Endothelial cell of umbilical vein (primary cell): Measurements from ENCODE around the gene SLC12A8. TPM values are rescaled to one million over a fixed set of nuclear protein-coding genes. Genes with fewer than 3 reads are reported as not detected.

Experiments
- BruUV-seq: library from RNA; stranded (reverse); fragments of 400-500 nt; replicated peaks from 2 replicates; lab custom pipeline; 2021; lab: Mats Ljungman, UMichigan
- CTCF ChIA-PET: fragments of 300-600, 350-600 bp; sonication (Branson Sonifier 250); formaldehyde crosslinking; loops from one replicate; lab custom pipeline; 2021; ENCODE audit warnings: antibody characterized with exemption, inconsistent platforms; lab: Charles Lee
- POLR2A ChIA-PET: fragments of 300-600, 350-600 bp; sonication (Branson Sonifier 250); formaldehyde crosslinking; loops from one replicate; lab custom pipeline; 2021; ENCODE audit warnings: antibody characterized with exemption, inconsistent platforms; lab: Charles Lee
- DNase-seq: peaks from one replicate; pipeline ENCODE4 v3.0.0-alpha.2; 2011; ENCODE audit warnings: low read depth, low spot score
- FAIRE-seq: peaks from 2 replicates; lab custom pipeline; 2011; peaks lifted over from hg19 to GRCh38; lab: Jason Lieb, UNC
- H2AFZ ChIP-seq: 2 replicates; pipeline ENCODE4 v1.6.0; 2012; ENCODE audit warnings: low read depth, low read length, control low read depth, inconsistent platforms
- H3K27ac ChIP-seq: 2 replicates; pipeline ENCODE4 v1.5.1; 2011; ENCODE audit warnings: low read depth, mild to moderate bottlenecking, control low read depth, low read length, moderate library complexity; ENCODE audit not compliant: insufficient read depth
- H3K27me3 ChIP-seq, 2 experiments: 2 replicates each; pipeline versions ENCODE4 v1.6.0 to v1.6.1; 2011; ENCODE audit warnings: low read length in 2 of 2, mixed read lengths in 1 of 2; ENCODE audit not compliant: control insufficient read depth in 2 of 2, insufficient read depth in 2 of 2
- H3K36me3 ChIP-seq, 2 experiments: 2 replicates in 1 of 2; 3 replicates in 1 of 2; pipeline ENCODE4 v1.5.1; 2011; ENCODE audit warnings: low read length in 2 of 2, mild to moderate bottlenecking in 1 of 2, moderate library complexity in 1 of 2; ENCODE audit not compliant: control insufficient read depth in 2 of 2, insufficient read depth in 2 of 2; ENCODE audit errors: extremely low read depth in 1 of 2
- H3K4me1 ChIP-seq: 3 replicates; pipeline ENCODE4 v1.5.1; 2011; ENCODE audit warnings: mild to moderate bottlenecking, low read length; ENCODE audit not compliant: control insufficient read depth, insufficient read depth; ENCODE audit errors: extremely low read depth
- H3K4me2 ChIP-seq: 2 replicates; pipeline ENCODE4 v1.6.1; 2011; ENCODE audit warnings: low read length, control low read depth, mixed read lengths; ENCODE audit not compliant: insufficient read depth
- H3K4me3 ChIP-seq, 3 experiments: fragments of 200-600 bp in 1 of 3; sonication (generic), shearing (Covaris generic) in 1 of 3; replicated peaks in 1 of 3; 2 replicates each; pipeline ENCODE4 v1.5.1; 2011 to 2016; ENCODE audit warnings: control low read depth in 3 of 3, low read length in 3 of 3, mild to moderate bottlenecking in 2 of 3, inconsistent platforms in 1 of 3, low read depth in 1 of 3, moderate library complexity in 1 of 3; ENCODE audit not compliant: insufficient read depth in 1 of 3
- H3K79me2 ChIP-seq: 2 replicates; pipeline ENCODE4 v1.6.0; 2012; ENCODE audit warnings: low read length, inconsistent platforms; ENCODE audit not compliant: control insufficient read depth, insufficient read depth
- H3K9ac ChIP-seq: replicated peaks from 2 replicates; pipeline ENCODE3; 2011; ENCODE audit warnings: low read length, control low read depth; ENCODE audit not compliant: insufficient read depth; ENCODE audit errors: extremely low read depth
- H3K9me1 ChIP-seq: replicated peaks from 3 replicates; pipeline ENCODE4 v1.6.0; 2011; ENCODE audit warnings: mild to moderate bottlenecking, low read length; ENCODE audit not compliant: control insufficient read depth, insufficient read depth; ENCODE audit errors: extremely low read depth
- H3K9me3 ChIP-seq: replicated peaks from 2 replicates; pipeline ENCODE4 v1.5.1; 2012; ENCODE audit warnings: low read length, inconsistent platforms; ENCODE audit not compliant: control insufficient read depth, insufficient read depth
- H4K20me1 ChIP-seq: replicated peaks from 2 replicates; pipeline ENCODE3; 2011; ENCODE audit warnings: mild to moderate bottlenecking, low read length; ENCODE audit not compliant: control insufficient read depth, insufficient read depth; ENCODE audit errors: extremely low read depth
- EZH2 ChIP-seq: IDR thresholded peaks from 2 replicates; pipeline ENCODE4 v1.6.1; 2012; ENCODE audit warnings: borderline replicate concordance, low read depth, mild to moderate bottlenecking, moderate library complexity, low read length, inconsistent platforms; ENCODE audit not compliant: severe bottlenecking
- FOS ChIP-seq: IDR thresholded peaks from 2 replicates; pipeline ENCODE4 v1.6.1; 2011; ENCODE audit warnings: mild to moderate bottlenecking, low read length, moderate library complexity, borderline replicate concordance; ENCODE audit not compliant: insufficient read depth
- GATA2 ChIP-seq: IDR thresholded peaks from 2 replicates; pipeline ENCODE4 v1.7.0; 2011; ENCODE audit warnings: low read depth, mild to moderate bottlenecking, moderate library complexity, mixed read lengths, low read length; ENCODE audit not compliant: insufficient read length, insufficient read depth
- JUN ChIP-seq: IDR thresholded peaks from 2 replicates; pipeline ENCODE4 v1.6.1; 2011; ENCODE audit warnings: borderline replicate concordance, low read depth; ENCODE audit not compliant: insufficient read length, insufficient read depth
- MYC ChIP-seq: IDR thresholded peaks from one replicate; pipeline ENCODE4 v1.6.1; 2011; ENCODE audit warnings: mild to moderate bottlenecking, low read depth, low read length
- POLR2A ChIP-seq: IDR thresholded peaks from 2 replicates; pipeline ENCODE4 v1.6.1; 2012; ENCODE audit warnings: low read depth, mild to moderate bottlenecking, control low read depth, low read length
- POLR2AphosphoS5 ChIP-seq: IDR thresholded peaks from 2 replicates; pipeline ENCODE4 v1.6.1; 2012; ENCODE audit warnings: low read depth, mild to moderate bottlenecking, control low read depth, low read length, moderate library complexity; ENCODE audit not compliant: insufficient read depth
- dilution Hi-C: fragments of 300-500 bp; cut with MboI; formaldehyde crosslinking; loops from one replicate; pipeline ENCODE4 v1.15.0; 2019; ENCODE audit warnings: low sequenced_read_pairs; ENCODE audit not compliant: extremely low pct_ligation_motif_present
- intact Hi-C: fragments of 100-400 bp; cut with micrococcal nuclease; formaldehyde crosslinking; loops from one replicate; pipeline ENCODE4 v1.10.0; 2022
- polyA plus RNA-seq, 4 experiments: library from polyadenylated mRNA; depleted of rRNA in 3 of 4; stranded (reverse) in 3 of 4; unstranded in 1 of 4; fragments of >200 nt; gene quantifications; 2 replicates each; pipeline versions ENCODE4 v1.2.1 to v1.2.3, GENCODE V29; 2011 to 2012; ENCODE audit warnings: missing spikeins in 1 of 4
- total RNA-seq: library from RNA; stranded (reverse); gene quantifications from 2 replicates; pipeline ENCODE4 v1.2.3, GENCODE V29; 2021
- TF ChIP-seq, protein P1 (sequence below): IDR thresholded peaks from 2 replicates; pipeline ENCODE4 v1.6.1; 2011; ENCODE audit not compliant: insufficient read depth, insufficient read length
- TF ChIP-seq, protein P2 (sequence below), 2 donors: IDR thresholded peaks; 1 replicate in 1 of 2; 2 replicates in 1 of 2; pipeline ENCODE4 v1.5.1; 2011; ENCODE audit warnings: low read length in 2 of 2, mild to moderate bottlenecking in 2 of 2, moderate library complexity in 2 of 2, control low read depth in 1 of 2, inconsistent platforms in 1 of 2, low read depth in 1 of 2; ENCODE audit not compliant: insufficient read depth in 1 of 2; ENCODE audit errors: extremely low read depth in 1 of 2

SLC12A8 gene
- total and polyA plus RNA-seq, 2 donors (not counting 3 experiments of a cell fraction or from before 2014, with no cell fraction given), result 0.86 to 0.90 TPM

DNA sequence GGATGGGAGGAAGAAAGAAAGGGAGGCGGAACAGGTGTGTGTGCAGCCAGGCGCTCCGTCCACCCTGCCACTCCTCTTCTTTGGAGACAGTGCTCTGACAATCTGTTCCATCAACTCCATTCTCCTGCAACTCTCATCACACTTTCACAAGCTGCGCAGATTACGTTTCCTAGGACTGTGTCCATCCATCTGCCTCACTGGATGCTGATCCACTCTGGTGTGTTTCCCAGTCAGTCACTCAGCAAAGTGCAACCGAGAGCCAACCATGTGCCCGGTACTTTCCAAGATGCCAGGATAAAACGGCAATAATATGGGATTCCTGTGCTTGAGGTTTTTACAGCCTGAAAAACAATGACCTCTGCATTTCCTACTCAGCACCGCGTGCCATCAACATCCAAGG is 59.6 kb downstream of the SLC12A8 start:
- ChIA-PET CTCF (no interaction called here), POLR2A (no interaction called here)
- Histone ChIP-seq H3K79me2 (no peaks in the 10 kb centered on the region), H3K4me3 (no peak overlapping the region), H2AFZ (no peak overlapping the region), H3K4me1 (no peaks in the 10 kb centered on the region), H3K4me2 (no peak overlapping the region), H3K27ac (no peak overlapping the region), H4K20me1 (no peaks in the 10 kb centered on the region), H3K36me3 (no peaks in the 10 kb centered on the region), H3K9me3 (no peaks in the 10 kb centered on the region), H3K9ac (no peak overlapping the region), H3K9me1 (no peaks in the 10 kb centered on the region), H3K27me3 (no peaks in the 10 kb centered on the region)
- dilution Hi-C loops (no loop called here), intact Hi-C loops (loop anchor here (10.0 kb wide), 2 partner anchors 388 to 432 kb away; no protein-coding TSS in a partner anchor)
- FAIRE-seq (no peak), DNase-seq (no peak)
- BruUV-seq, result no TSS peak
- TF ChIP-seq POLR2A (no peak), POLR2AphosphoS5 (no peak), JUN (no peak), MYC (no peak), EZH2 (no peak), FOS (no peak), GATA2 (no peak)
- TF ChIP-seq, protein P1, sequence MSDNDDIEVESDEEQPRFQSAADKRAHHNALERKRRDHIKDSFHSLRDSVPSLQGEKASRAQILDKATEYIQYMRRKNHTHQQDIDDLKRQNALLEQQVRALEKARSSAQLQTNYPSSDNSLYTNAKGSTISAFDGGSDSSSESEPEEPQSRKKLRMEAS, result no peak
- TF ChIP-seq, protein P2, sequence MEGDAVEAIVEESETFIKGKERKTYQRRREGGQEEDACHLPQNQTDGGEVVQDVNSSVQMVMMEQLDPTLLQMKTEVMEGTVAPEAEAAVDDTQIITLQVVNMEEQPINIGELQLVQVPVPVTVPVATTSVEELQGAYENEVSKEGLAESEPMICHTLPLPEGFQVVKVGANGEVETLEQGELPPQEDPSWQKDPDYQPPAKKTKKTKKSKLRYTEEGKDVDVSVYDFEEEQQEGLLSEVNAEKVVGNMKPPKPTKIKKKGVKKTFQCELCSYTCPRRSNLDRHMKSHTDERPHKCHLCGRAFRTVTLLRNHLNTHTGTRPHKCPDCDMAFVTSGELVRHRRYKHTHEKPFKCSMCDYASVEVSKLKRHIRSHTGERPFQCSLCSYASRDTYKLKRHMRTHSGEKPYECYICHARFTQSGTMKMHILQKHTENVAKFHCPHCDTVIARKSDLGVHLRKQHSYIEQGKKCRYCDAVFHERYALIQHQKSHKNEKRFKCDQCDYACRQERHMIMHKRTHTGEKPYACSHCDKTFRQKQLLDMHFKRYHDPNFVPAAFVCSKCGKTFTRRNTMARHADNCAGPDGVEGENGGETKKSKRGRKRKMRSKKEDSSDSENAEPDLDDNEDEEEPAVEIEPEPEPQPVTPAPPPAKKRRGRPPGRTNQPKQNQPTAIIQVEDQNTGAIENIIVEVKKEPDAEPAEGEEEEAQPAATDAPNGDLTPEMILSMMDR (IDR thresholded peaks at IDR 0.05; ENCODE audit: extremely low read depth in 1 of 2, insufficient read depth in 1 of 2, low read depth in 1 of 2, low read length in 2 of 2), result no peak
